ENCODE measurements around the gene COMMD1. TPM values are rescaled to one million over a fixed set of nuclear protein-coding genes. Genes with fewer than 3 reads are reported as not detected.

COMMD1 gene
- total RNA-seq, 1 donor from 2014 or later = 30.5 TPM

DNA sequence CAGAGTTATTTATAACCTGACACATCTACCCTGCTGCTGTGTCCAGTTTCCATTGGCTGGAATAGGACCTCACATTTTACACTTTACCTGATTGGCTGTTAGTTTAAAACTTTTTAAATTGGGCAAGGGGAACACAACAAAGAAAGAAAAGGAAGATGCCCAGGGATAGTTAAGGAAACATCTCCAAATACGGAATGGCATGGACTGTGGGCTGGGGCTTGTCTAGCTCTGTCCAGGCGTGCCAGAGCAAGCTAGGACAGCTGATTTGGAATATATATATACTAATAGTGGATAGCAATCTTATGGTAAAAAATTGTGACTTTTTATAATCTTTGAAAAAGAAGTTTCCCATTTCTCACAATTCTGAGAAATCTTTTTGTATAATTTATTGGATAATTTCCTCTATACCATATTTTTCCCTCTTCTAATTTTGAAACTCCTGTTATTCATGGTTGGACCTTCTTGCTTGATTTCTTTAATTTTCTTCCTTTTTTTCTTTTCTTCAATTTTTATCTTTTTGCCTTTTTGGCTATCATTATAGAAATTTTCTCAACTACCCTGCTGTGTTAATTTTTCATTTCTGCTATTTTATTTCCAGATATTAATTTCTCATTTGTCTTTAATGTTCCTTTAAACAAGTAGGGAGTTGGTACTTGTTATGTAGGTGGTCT is 55.9 kb downstream of the COMMD1 start:
- no peaks in the 10 kb centered on the region for H3K27me3 Mint-ChIP-seq (ENCODE audit: low read depth)
- DNase-seq (ENCODE audit: low read depth, low spot score) = no peak
- H3K27ac Mint-ChIP-seq (ENCODE audit: unreplicated experiment) = no peak overlapping the region
- H3K4me1 Mint-ChIP-seq = peaks cover 4% of the 10 kb centered on the region
- H3K4me3 Mint-ChIP-seq = no peak overlapping the region
- peaks cover 3% of the 10 kb centered on the region for H3K36me3 Mint-ChIP-seq (ENCODE audit: low read depth)
- peaks cover 5% of the 10 kb centered on the region for H3K9me3 Mint-ChIP-seq
- TF ChIP-seq, protein P1, sequence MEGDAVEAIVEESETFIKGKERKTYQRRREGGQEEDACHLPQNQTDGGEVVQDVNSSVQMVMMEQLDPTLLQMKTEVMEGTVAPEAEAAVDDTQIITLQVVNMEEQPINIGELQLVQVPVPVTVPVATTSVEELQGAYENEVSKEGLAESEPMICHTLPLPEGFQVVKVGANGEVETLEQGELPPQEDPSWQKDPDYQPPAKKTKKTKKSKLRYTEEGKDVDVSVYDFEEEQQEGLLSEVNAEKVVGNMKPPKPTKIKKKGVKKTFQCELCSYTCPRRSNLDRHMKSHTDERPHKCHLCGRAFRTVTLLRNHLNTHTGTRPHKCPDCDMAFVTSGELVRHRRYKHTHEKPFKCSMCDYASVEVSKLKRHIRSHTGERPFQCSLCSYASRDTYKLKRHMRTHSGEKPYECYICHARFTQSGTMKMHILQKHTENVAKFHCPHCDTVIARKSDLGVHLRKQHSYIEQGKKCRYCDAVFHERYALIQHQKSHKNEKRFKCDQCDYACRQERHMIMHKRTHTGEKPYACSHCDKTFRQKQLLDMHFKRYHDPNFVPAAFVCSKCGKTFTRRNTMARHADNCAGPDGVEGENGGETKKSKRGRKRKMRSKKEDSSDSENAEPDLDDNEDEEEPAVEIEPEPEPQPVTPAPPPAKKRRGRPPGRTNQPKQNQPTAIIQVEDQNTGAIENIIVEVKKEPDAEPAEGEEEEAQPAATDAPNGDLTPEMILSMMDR (conservative IDR thresholded peaks at IDR 0.05) = no peak

DNA sequence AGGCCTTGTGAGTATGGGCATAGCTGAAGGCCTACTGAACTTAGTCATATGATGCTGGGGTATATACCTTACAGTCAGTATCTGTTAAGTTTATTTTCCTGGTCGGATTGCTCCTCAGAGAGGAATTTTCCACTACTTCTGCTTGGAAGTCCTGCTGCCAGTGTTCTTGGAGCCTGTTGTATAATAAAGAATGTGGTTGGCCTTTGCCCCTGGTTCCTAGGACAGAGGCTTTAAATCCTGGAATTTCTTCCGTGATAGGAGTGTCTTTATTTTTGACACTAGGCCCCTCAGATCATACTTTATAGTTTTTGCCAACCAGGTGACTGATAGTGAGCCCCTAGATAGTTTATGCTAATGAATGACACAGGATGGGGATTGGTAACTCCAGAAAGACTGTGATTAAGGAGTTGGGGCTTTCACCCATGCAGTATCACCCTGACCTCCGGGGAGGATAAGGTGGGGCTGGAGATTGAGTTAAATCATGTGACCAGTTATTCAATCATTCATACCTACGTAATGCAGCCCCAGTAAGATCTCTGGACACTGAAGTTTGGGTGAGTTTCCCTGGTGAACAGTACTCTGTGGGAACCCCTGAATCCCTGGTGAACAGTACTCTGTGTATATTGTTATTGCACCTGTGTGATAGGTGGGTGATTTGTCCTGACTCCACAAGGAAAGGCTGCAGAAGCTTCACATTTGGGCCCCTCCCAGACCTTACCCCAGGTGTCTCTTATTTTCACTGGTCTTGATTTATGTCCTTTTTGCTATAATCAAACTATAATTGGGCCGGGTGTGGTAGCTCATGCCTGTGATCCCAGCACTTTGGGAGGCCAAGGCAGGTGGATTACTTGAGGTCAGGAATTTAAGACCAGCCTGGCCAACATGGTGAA is 56.9 kb downstream of the COMMD1 start:
- TF ChIP-seq, protein P1 (conservative IDR thresholded peaks at IDR 0.05) = no peak
- no peak overlapping the region for H3K27ac Mint-ChIP-seq (ENCODE audit: unreplicated experiment)
- peaks cover 3% of the 10 kb centered on the region for H3K36me3 Mint-ChIP-seq (ENCODE audit: low read depth)
- no peak overlapping the region for H3K4me3 Mint-ChIP-seq
- no peak for DNase-seq (ENCODE audit: low read depth, low spot score)
- no peaks in the 10 kb centered on the region for H3K27me3 Mint-ChIP-seq (ENCODE audit: low read depth)
- peaks cover 5% of the 10 kb centered on the region for H3K9me3 Mint-ChIP-seq
- H3K4me1 Mint-ChIP-seq = peaks cover 4% of the 10 kb centered on the region

DNA sequence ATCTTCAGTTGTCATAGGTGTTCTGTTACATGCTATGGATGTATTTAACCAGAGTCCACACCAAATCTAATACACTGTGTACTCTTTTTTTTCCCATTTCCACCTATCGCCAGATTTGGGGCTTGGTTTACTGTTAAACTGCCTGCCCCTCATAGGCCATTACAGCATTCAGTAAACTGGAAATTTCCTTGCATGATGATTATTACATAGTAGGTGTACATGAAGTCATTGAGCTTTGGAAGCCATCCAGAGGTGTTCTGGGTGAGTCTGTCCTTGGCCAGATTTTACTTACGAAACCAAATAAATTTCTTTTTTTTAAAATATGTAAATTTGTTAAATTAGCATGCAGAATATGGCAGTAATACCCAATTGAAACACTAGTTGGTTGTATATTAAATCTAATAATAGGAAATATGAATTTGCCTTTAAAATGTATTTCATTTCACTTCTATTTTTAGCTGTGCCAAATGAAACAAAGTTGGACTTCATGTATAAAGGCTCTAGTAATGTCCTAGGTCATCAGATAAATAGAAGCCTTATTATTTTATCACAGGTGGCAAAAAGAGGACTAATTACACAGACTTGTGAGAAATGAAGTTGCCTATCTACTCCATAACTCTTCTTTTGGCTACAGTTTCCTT is 60.7 kb downstream of the COMMD1 start:
- DNase-seq (ENCODE audit: low read depth, low spot score) = no peak
- Mint-ChIP-seq H3K4me3 (no peak overlapping the region), H3K9me3 (no peaks in the 10 kb centered on the region), H3K36me3 (ENCODE audit: low read depth) (no peaks in the 10 kb centered on the region), H3K27me3 (ENCODE audit: low read depth) (no peaks in the 10 kb centered on the region), H3K4me1 (peaks cover 6% of the 10 kb centered on the region), H3K27ac (ENCODE audit: unreplicated experiment) (no peak overlapping the region)
- TF ChIP-seq, protein P1 (conservative IDR thresholded peaks at IDR 0.05) = no peak

DNA sequence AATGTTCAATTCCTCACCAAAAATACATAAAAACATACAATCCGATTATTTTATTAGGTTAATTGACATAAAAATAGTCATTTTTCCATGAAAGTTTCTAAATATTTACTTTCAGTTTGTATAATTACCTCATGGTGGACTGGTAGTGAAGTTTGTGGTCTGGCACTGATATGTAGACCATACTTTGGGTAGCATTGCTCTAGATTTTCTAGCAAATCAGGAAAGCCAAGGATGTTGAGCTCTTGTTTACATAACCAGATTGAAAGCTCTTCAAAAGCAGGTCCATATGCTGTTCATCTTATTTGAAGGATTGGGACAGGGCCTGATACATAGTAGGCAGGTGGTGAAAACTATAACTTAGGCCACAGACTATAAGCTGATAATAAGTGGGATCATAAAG is 61.8 kb downstream of the COMMD1 start:
- H3K36me3 Mint-ChIP-seq (ENCODE audit: low read depth) = no peaks in the 10 kb centered on the region
- no peak for DNase-seq (ENCODE audit: low read depth, low spot score)
- H3K9me3 Mint-ChIP-seq = no peaks in the 10 kb centered on the region
- H3K27me3 Mint-ChIP-seq (ENCODE audit: low read depth) = no peaks in the 10 kb centered on the region
- H3K4me3 Mint-ChIP-seq = no peak overlapping the region
- no peak overlapping the region for H3K27ac Mint-ChIP-seq (ENCODE audit: unreplicated experiment)
- TF ChIP-seq, protein P1 (conservative IDR thresholded peaks at IDR 0.05) = no peak
- peaks cover 8% of the 10 kb centered on the region for H3K4me1 Mint-ChIP-seq

DNA sequence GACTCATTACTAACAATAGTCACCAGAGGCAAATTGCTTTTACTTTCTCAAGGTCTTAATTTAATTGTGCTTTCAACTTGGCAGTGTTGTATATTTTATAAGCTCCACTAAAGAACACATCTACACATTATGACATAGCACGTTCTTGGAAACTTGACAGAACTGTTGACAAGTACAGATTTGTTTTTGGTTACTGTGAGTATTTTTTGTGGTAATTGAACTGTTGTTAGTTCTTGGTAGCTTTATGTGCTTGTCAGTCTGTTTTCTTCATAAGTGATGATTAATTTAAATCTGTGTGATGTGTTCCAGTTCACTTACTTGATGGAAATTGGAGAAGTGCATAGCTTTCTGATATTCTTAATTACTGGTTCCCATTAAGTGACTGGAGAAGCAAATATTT is 63.9 kb downstream of the COMMD1 start:
- TF ChIP-seq, protein P1 (conservative IDR thresholded peaks at IDR 0.05) = no peak
- peaks cover 8% of the 10 kb centered on the region for H3K4me1 Mint-ChIP-seq
- H3K4me3 Mint-ChIP-seq = no peak overlapping the region
- no peaks in the 10 kb centered on the region for H3K36me3 Mint-ChIP-seq (ENCODE audit: low read depth)
- no peak for DNase-seq (ENCODE audit: low read depth, low spot score)
- no peaks in the 10 kb centered on the region for H3K9me3 Mint-ChIP-seq
- no peak overlapping the region for H3K27ac Mint-ChIP-seq (ENCODE audit: unreplicated experiment)
- H3K27me3 Mint-ChIP-seq (ENCODE audit: low read depth) = no peaks in the 10 kb centered on the region

Data from neural crest cell (in vitro differentiated cells).